ENCODE results near the gene CDK5R1. TPM values are rescaled to one million over a fixed set of nuclear protein-coding genes. Genes with fewer than 3 reads are reported as not detected.
A peak's percentile ranks its signal among the peaks of the same experiment; 100 is the strongest.

The CDK5R1 gene
- total and polyA plus RNA-seq, 2 experiments from 2014 or later: 0.63 to 1.2 TPM

DNA sequence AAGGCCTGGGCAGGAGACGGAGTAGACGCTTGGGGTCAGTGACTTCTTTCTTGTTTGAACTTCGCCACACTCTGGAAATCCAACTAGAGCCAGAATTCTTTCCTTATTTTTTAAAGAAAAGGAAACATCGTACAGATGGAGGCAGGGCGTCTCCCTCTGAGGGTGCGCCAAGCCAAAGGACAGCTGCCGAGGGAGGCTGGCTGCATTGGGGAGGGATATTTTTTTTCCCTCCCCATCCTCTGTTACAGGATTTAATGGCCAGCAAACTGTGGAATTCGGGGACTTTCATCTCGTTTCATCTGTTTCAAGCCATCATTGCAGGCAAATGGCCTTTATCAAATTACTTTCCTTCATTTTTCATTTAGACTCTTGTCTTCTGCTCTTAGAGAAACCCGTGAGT is 15.9 kb downstream of the CDK5R1 start:
- H2AFZ ChIP-seq: no peak overlapping the region
- H3K4me3 ChIP-seq: no peak overlapping the region
- H3K9me2 ChIP-seq (ENCODE audit: insufficient read depth): no peaks in the 10 kb centered on the region
- H3K4me1 ChIP-seq (ENCODE audit: insufficient read depth): peaks cover 23% of the 10 kb centered on the region
- in situ Hi-C loops (cut with MboI): no loop called here
- no peak for TF ChIP-seq EZH2 (IDR thresholded peaks at IDR 0.05; ENCODE audit: insufficient read depth, poor library complexity, severe bottlenecking)
- no peaks in the 10 kb centered on the region for H4K20me1 ChIP-seq (ENCODE audit: insufficient read depth)
- no peak overlapping the region for H3K27ac ChIP-seq
- no peaks in the 10 kb centered on the region for H3K36me3 ChIP-seq (ENCODE audit: low read depth)
- no peak for DNase-seq
- no peaks in the 10 kb centered on the region for H3F3A ChIP-seq (ENCODE audit: insufficient read depth)
- H3K9ac ChIP-seq: no peak overlapping the region
- H3K4me2 ChIP-seq (ENCODE audit: unreplicated experiment): no peak overlapping the region
- no peaks in the 10 kb centered on the region for H3K79me2 ChIP-seq (ENCODE audit: insufficient read depth)
- WGBS, 2 experiments (ENCODE audit: low coverage in 1 of 2, low lambda C conversion rate in 2 of 2, missing lambda C conversion rate in 2 of 2): 72 to 76% methylated on average over 10 of the region's 10 CpGs
- no peaks in the 10 kb centered on the region for H3K9me3 ChIP-seq (ENCODE audit: low read depth)
- H3K27me3 ChIP-seq (replicated peaks; ENCODE audit: insufficient read depth): no peaks in the 10 kb centered on the region

DNA sequence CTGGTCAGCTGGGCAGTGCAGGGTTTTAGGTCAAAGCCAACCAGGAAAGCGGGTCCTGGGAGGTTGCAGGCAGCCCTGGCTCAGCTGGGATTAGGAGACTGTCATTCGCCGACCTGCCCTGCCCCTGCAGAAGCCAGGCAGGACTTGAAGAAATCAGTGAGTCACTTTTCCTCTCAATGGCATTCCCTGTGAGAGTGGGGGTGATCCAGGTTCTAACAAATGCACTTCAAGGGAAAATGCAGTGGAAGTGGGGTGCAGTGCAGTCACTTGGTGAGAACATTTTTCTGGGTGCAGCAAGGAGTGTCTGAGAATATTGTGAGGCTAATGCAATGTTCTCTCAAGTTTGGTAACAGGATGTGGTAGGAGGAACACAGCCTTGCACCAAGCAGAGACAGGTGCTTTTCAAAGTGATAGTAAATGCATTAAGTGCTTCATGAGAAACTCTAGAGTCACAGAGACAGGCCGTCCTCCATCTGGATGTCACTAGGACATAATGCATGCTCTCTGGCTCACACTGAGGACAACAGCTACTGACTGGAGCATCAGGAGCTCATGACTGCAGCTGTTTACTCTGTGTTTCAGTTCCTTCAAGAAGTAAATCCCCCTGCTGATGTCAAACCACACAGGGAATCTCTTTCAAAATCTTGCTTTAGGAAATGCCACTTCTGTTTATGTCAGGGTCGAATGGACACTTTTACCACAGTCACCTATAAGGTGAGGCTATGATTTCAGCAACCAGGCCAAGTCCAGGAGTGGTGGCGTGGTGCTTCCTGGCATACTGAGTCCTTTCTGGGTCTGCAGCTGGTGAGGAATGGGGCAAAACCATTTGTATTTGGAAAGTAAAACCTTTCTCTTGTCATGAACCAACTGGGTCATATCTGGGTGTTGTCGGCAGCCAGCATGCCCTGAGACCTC is 16.7 kb downstream of the CDK5R1 start:
- no peaks in the 10 kb centered on the region for H3K27me3 ChIP-seq (replicated peaks; ENCODE audit: insufficient read depth)
- no peaks in the 10 kb centered on the region for H3K9me2 ChIP-seq (ENCODE audit: insufficient read depth)
- no peaks in the 10 kb centered on the region for H3K79me2 ChIP-seq (ENCODE audit: insufficient read depth)
- TF ChIP-seq EZH2phosphoT487 (IDR thresholded peaks at IDR 0.05; ENCODE audit: insufficient read depth, low read depth): no peak
- no peak for TF ChIP-seq EZH2 (IDR thresholded peaks at IDR 0.05; ENCODE audit: insufficient read depth, poor library complexity, severe bottlenecking)
- peaks cover 23% of the 10 kb centered on the region for H3K4me1 ChIP-seq (ENCODE audit: insufficient read depth)
- in situ Hi-C loops (cut with MboI): no loop called here
- no peak overlapping the region for H3K4me3 ChIP-seq
- H3K9me3 ChIP-seq (ENCODE audit: low read depth): no peaks in the 10 kb centered on the region
- H3K4me2 ChIP-seq (ENCODE audit: unreplicated experiment): no peak overlapping the region
- peak; percentile 51 for DNase-seq
- no peaks in the 10 kb centered on the region for H3F3A ChIP-seq (ENCODE audit: insufficient read depth)
- no peaks in the 10 kb centered on the region for H3K36me3 ChIP-seq (ENCODE audit: low read depth)
- no peak overlapping the region for H2AFZ ChIP-seq
- no peak overlapping the region for H3K27ac ChIP-seq
- H4K20me1 ChIP-seq (ENCODE audit: insufficient read depth): no peaks in the 10 kb centered on the region
- no peak overlapping the region for H3K9ac ChIP-seq
- WGBS, 2 experiments (ENCODE audit: low coverage in 1 of 2, low lambda C conversion rate in 2 of 2, missing lambda C conversion rate in 2 of 2): 70 to 72% methylated on average over 7 of the region's 7 CpGs

DNA sequence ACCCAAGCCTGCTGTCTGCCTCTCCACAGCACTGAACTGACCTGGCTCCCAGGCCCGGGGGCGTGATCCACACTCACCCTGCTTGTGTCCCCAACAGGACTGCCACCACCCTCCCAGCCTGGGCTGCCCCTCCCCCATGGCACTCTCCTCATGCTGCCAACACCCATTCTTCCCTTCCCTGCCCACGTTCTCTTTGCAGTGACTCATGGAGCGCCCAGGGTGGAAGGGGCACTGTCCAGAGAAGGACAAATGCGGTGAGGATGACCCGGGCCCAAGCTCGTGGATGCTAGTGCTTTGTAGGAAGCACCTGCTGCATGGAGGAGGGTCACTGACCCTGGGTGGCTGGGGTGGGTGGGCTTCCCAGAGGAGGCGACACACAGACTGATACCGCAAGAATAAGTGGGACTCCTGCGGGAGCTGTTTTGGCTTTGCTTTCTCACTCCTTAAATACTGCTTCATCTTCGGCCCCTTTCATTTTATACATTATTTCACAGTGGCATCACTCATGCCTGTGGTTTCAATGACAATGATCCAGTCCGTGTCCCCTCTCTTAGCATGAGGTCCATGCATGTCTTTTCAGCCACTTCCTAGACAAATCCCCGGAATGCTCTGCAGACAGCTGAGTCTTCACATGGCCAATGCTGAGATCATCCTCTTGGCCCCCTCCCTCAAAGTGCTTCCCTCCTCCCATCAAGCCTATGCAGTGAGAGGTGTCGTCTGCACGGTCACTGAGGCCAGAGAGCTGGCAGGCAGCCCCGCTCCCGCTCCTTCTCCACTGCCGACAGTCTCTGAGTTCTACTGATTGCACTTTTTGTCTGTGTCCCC is 17.6 kb downstream of the CDK5R1 start:
- Histone ChIP-seq H3K27me3 (replicated peaks; ENCODE audit: insufficient read depth) (no peaks in the 10 kb centered on the region), H3F3A (ENCODE audit: insufficient read depth) (no peaks in the 10 kb centered on the region), H3K36me3 (ENCODE audit: low read depth) (no peaks in the 10 kb centered on the region), H3K4me1 (ENCODE audit: insufficient read depth) (peaks cover 23% of the 10 kb centered on the region), H3K9ac (no peak overlapping the region), H3K9me2 (ENCODE audit: insufficient read depth) (no peaks in the 10 kb centered on the region), H3K9me3 (ENCODE audit: low read depth) (no peaks in the 10 kb centered on the region), H4K20me1 (ENCODE audit: insufficient read depth) (no peaks in the 10 kb centered on the region), H2AFZ (no peak overlapping the region), H3K4me2 (ENCODE audit: unreplicated experiment) (peak overlapping the region; percentile 12), H3K79me2 (ENCODE audit: insufficient read depth) (no peaks in the 10 kb centered on the region), H3K4me3 (no peak overlapping the region), H3K27ac (no peak overlapping the region)
- DNase-seq: peak; percentile 31
- WGBS, 2 experiments (ENCODE audit: low coverage in 1 of 2, low lambda C conversion rate in 2 of 2, missing lambda C conversion rate in 2 of 2): 72 to 75% methylated on average over 18 of the region's 18 CpGs
- in situ Hi-C loops (cut with MboI): no loop called here
- no peak for TF ChIP-seq EZH2phosphoT487 (IDR thresholded peaks at IDR 0.05; ENCODE audit: insufficient read depth, low read depth)
- TF ChIP-seq EZH2 (IDR thresholded peaks at IDR 0.05; ENCODE audit: insufficient read depth, poor library complexity, severe bottlenecking): no peak

DNA sequence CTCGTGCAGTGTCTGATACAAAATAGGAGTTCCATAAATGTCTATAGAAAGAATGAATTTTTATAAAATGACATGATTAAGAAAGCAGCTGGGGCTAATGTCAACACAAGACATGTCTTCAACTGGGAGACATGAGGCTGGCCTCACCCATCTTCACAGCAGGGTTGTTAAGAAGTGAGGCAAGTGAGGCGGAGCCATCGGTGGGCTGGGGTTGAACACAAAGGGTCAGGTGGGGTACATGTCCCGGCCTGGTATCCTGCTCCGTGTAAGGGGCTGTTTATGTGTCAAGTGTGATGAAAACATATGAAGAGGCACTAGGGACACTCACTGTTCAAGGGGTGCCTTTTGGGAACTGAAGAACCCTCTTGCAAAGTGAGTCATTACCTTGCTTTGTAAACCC is 22.1 kb downstream of the CDK5R1 start:
- 83 to 90% methylated on average over 5 of the region's 5 CpGs for WGBS, 2 experiments (ENCODE audit: low coverage in 1 of 2, low lambda C conversion rate in 2 of 2, missing lambda C conversion rate in 2 of 2)
- Histone ChIP-seq H3K9me3 (ENCODE audit: low read depth) (no peaks in the 10 kb centered on the region), H3K4me3 (no peak overlapping the region), H3K27me3 (replicated peaks; ENCODE audit: insufficient read depth) (no peaks in the 10 kb centered on the region), H3K27ac (no peak overlapping the region), H3K4me1 (ENCODE audit: insufficient read depth) (peaks cover 11% of the 10 kb centered on the region), H3K79me2 (ENCODE audit: insufficient read depth) (no peaks in the 10 kb centered on the region), H4K20me1 (ENCODE audit: insufficient read depth) (no peaks in the 10 kb centered on the region), H3K36me3 (ENCODE audit: low read depth) (no peaks in the 10 kb centered on the region), H3K4me2 (ENCODE audit: unreplicated experiment) (no peak overlapping the region), H3F3A (ENCODE audit: insufficient read depth) (no peaks in the 10 kb centered on the region), H2AFZ (no peak overlapping the region), H3K9ac (no peak overlapping the region), H3K9me2 (ENCODE audit: insufficient read depth) (no peaks in the 10 kb centered on the region)
- in situ Hi-C loops (cut with MboI): no loop called here
- no peak for DNase-seq
- TF ChIP-seq EZH2phosphoT487 (IDR thresholded peaks at IDR 0.05; ENCODE audit: insufficient read depth, low read depth): no peak
- TF ChIP-seq EZH2 (IDR thresholded peaks at IDR 0.05; ENCODE audit: insufficient read depth, poor library complexity, severe bottlenecking): no peak
